ENCODE measurements around the gene S100G. TPM values are rescaled to one million over a fixed set of nuclear protein-coding genes. Genes with fewer than 3 reads are reported as not detected.
"Not testable (repeated sequence)": the region's sequence is repeated elsewhere in the genome, so short reads cannot be mapped to it uniquely, and the experiment has no call there.

The S100G gene, protein sequence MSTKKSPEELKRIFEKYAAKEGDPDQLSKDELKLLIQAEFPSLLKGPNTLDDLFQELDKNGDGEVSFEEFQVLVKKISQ
- not detected for polyA plus RNA-seq (ENCODE audit: insufficient read length in 12 of 12)
- long read RNA-seq, donor 1, result 0 reads
- long read RNA-seq, donor 2, result 0 reads
- long read RNA-seq, donor 3, result 0 reads
- long read RNA-seq, donor 4, result 0 reads
- long read RNA-seq, donor 5, result 0 reads
- long read RNA-seq, donor 6, result 0 reads
- long read RNA-seq, donor 7, result 0 reads
- long read RNA-seq, donor 8, result 0 reads
- long read RNA-seq, donor 9, result 0 reads
- long read RNA-seq, donor 10, result 0 reads
- long read RNA-seq, donor 11, result 0 reads

DNA sequence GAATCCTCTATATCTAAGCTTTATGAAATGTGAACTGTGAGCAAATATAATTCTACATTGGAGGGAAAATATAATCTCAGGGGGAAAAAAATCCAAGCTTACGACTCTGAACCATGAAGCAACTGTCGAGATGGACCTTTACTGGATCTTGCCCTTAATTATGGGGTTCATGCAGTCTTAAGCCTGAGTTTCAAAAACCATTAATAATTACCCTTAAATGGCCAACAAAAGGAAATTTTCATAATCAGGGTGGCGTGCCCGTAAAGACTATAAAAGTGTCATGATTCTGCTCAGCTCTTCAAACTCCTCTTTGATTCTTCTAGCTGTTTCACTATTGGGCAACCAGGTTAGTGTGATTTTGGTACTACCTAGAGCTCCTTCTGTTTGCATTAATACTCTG is at the start of gene S100G:
Gene S100G, plus strand, starts transcription at position 301 of the 400 bp plus-strand sequence. CDS start 849 bp downstream, outside the sequence.
- no peak for DNase-seq

- no peak for DNase-seq
Measured at GRCh38 chrX:16601885-16602284, 48.1 kb upstream of the S100G start.

DNA sequence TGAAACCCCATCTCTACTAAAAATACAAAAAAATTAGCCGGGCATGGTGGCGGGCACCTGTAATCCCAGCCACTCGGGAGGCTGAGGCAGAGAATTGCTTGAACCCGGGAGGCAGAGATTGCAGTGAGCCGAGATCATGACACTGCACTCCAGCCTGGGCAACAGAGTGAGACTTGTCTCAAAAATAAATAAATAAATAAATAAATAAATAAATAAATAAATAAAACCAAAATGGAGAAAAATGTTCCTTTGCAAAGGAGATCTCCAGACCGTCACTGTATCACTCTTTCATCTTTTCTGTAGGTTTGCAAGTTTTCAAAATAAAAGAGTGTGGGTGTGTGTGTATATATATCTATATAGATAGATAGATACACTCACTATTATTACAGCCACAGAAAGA is 46.7 kb upstream of the S100G start:
- DNase-seq, result not testable (repeated sequence)

- no peak for DNase-seq
Measured at GRCh38 chrX:16603822-16604221, 46.1 kb upstream of the S100G start.

DNA sequence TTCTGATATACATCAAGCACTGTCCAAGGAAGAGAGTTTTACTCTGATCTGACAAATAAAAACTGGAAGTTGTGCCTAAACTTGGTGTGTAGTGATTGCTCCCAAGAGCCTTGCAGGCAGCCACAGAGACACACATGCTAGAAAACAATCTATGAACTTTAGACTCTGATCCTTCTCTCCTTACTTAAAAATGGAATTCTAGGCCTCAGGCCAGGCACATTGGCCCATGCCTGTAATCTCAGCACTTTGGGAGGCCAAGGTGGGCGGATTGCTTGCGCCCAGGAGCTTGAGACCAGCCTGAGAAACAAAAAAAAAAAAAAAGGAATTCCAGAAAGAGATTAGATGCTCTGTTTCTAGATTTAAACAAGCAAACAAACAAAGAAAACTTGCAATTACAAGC is 45.6 kb upstream of the S100G start:
- DNase-seq, result no peak

DNA sequence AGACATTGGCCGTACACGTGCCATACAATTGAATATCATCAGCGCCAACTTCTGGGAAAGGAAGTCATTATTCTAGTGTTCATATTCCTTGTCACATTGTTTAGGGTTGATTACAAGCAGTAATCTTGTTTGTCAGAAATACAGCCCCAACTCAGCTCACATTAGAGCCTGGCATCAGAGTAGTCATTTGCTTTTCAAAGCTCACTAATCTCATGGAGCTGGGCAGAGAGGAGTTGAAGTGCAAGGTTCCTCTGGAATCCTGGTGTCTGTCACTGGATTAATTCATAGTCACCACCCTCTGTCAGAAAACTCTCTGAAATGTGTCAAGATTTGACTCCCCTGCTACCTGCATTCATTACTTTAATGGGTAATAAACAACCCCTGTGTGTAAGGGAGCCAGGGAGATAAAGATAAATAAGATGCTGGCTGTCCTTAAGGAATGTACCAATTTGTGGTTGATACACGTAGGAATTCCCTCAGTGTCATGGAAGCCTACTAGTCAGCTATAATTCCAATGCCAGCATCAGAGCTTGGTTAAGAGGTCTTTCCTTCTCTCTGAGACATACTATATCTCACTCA is 43.7 kb upstream of the S100G start:
- no peak for DNase-seq

GRCh38 chrX:16610121-16610621 is 39.8 kb upstream of the S100G start:
- no peak for DNase-seq

DNA sequence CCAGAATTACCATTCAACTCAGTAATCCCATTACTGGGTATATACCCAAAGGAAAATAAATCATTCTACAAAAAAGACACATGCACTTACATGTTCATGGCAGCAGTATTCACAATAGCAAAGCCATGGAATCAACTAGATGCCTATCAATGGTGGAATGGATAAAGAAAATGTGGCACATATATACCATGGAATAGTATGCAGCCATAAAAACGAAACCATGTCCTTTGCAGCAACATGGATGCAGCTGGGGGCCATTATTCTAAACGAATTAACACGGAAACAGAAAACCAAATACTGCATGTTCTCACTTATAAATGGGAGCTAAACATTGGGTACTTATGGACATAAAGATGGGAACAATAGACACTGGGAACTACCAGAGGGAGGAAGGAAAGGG is 39.3 kb upstream of the S100G start:
- DNase-seq, result not testable (repeated sequence)

- DNase-seq, result no peak
Measured at GRCh38 chrX:16612257-16612897, 37.6 kb upstream of the S100G start.

DNA sequence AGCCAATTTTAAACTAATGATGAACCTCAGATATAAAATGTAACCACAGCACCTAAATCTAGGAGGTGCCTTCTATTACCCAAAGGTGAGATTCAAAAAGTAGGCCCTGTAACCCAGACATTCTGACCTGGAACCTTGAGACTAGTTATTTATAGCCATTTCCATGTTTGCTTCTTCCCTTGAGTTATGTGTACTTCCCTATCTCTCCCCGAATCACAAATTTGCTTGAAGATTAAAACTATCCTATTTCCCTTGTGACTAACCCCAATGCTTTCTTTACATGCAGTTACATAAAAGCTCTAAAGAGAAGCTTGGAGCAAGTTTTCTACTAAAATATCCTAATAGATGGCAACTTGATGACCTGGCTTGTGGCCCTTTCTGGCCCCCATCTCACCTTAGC is 32.6 kb upstream of the S100G start:
- no peak for DNase-seq

DNA sequence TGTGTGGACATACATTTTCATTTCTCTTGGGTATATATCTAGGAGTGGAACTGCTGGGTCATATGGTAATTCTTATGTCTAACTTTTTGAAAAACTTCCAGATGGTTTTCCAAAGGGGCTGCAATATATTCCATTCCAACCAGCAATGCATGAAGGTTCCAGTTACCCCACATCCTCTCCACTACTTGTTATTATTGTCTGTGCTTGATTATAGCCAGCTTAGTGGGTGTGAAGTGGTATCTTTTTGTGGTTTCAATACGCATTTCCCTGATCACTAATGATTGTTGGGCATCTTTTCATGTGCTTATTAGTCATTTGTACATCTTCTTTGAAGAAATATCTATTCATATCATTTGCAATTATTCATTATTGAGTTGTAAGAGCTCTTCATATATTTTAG is 31.5 kb upstream of the S100G start:
- DNase-seq, result no peak

- DNase-seq, result no peak
Measured at GRCh38 chrX:16619024-16619423, 30.9 kb upstream of the S100G start.

DNA sequence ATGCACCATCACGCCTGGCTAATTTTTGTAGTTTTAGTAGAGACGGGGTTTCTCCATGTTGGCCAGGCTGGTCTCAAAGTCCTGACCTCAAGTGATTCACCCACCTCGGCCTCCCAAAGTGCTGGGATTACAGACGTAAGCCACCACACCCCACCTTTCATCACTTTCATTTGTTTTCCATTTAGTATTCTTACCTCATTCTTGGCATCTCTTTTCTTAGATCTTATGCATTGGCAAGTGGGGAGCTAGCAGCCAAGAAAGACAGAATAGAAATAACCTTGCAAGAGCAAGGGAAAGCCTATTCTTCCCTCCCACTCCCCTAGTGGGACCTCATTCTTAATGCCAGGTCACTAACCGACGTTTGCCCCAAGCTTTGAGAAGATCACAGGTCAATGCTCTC is 21.4 kb upstream of the S100G start:
- DNase-seq, result not testable (repeated sequence)

DNA sequence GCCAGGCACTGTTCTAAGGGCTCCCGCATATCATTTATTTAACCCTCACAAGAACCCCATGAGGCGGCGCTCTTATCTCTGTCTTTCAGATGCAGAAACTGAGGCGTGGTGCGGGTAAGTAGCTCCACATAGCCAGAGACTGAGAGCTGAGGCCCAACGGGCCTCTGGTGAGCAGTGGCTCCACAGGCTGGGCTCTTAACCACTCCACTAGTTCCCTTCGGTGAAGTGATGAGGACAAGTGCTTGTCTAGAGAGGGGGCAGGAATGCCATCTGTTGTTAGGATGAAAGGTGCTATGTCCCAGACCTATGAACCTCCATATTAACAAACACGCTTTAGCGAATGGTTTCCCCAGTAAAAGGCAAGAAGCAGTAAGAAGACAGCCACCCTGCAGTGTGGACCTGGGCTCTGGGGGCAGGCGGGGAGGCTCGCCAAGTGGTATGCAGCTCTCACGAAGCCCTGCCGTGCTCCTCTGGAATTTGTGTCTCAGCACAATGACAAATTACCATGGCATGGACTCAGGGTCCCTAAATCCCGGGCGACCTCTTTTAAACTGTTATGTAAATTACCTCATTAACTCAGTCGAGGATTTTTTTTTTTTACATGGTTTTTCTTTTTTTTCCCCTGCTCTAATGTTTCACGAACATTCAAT is 20.9 kb upstream of the S100G start:
- DNase-seq, result no peak

DNA sequence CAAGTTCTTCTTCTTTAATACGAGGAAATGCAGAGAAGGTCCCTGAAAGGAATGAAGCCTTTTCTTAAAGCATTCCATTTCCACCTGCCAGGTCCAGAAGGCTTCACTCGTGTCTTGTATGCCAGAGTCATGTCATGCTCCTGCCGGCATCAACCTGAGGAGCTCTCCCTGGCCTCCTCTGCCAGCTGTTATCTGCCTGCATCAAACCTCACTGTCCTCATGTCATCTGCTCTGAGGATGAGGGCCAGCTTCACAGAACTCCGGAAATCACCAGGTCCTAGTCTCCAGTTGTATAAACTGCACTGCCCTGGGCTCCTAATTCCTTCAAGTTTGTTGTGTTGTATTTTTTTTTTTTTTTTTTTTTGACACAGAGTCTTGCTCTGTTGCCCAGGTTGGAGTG is 20.0 kb upstream of the S100G start:
- no peak for DNase-seq

GRCh38 chrX:16633754-16634153 is 16.2 kb upstream of the S100G start:
- DNase-seq, result no peak

- DNase-seq, result no peak
Measured at GRCh38 chrX:16635040-16635439, 14.9 kb upstream of the S100G start.

DNA sequence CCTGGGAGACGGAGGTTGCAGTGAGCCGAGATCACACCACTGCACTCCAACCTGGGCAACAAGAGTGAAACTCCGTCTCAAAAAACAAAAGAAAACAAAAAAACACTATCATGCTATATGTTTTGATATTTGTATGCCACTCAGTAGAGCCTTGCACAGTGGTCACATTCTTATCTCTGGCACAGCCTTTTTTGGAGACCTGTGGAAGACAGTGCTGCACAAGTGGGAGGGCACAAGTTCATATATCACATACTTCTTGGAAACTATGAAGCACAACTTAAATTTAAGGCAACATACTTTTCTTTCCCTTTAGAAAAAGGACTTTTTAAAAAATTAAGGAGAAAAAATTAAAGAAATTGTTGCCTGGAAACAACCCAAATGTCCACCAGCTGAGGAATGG is 14.4 kb upstream of the S100G start:
- no peak for DNase-seq

DNA sequence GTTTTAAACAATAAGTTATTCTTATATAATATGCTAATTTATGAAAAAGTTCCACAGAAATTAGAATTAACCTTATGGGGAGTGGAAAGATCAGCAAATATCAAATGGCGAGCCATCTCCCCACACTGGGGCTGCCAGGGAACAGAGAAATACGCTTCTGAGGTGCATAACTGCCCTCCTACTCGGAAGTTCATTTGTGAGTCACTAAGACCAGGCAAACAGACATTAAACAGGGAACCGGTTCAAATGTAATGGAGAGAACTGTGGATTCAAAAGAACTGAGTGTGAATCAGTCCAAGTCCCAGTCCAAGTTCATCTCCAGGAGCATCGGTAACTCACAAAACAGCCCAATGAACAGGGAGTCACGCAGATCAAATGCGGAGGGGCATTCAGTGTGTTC is 11.4 kb upstream of the S100G start:
- DNase-seq, result no peak

- no peak for DNase-seq
Measured at GRCh38 chrX:16639966-16640365, 10.0 kb upstream of the S100G start.

- no peak for DNase-seq
Measured at GRCh38 chrX:16640823-16641222, 9.1 kb upstream of the S100G start.

- no peak for DNase-seq
Measured at GRCh38 chrX:16643176-16643575, 6.8 kb upstream of the S100G start.
